Skeletal muscle cell (primary cell): ENCODE measurements around the gene SETBP1.
"Not testable (repeated sequence)": the region's sequence is repeated elsewhere in the genome, so short reads cannot be mapped to it uniquely, and the experiment has no call there.

Experiments used
- DNase-seq: peaks from one replicate; pipeline ENCODE4 v3.0.0-alpha.2; 2010; ENCODE audit warnings: low read depth
- H3K4me3 ChIP-seq: 2 replicates; pipeline ENCODE4 v1.5.1; 2011; ENCODE audit warnings: low read depth, mild to moderate bottlenecking, control low read depth, low read length, moderate library complexity

Gene SETBP1

GRCh38 chr18:44799907-44800421 lies 119.3 kb downstream of the SETBP1 start:
- DNase-seq = no peak
- no peak overlapping the region for H3K4me3 ChIP-seq

GRCh38 chr18:44800766-44801165 lies 120.1 kb downstream of the SETBP1 start:
- H3K4me3 ChIP-seq, DNase-seq: not testable (repeated sequence)

- no peak for DNase-seq
- no peak overlapping the region for H3K4me3 ChIP-seq
Measured at GRCh38 chr18:44801781-44802180, 121.1 kb downstream of the SETBP1 start.

GRCh38 chr18:44802508-44802907 lies 121.8 kb downstream of the SETBP1 start:
- peak; percentile 32 for DNase-seq
- no peak overlapping the region for H3K4me3 ChIP-seq

- DNase-seq = peak; percentile 90
- no peak overlapping the region for H3K4me3 ChIP-seq
Measured at GRCh38 chr18:44803019-44803650, 122.4 kb downstream of the SETBP1 start.

GRCh38 chr18:44804033-44804432 lies 123.3 kb downstream of the SETBP1 start:
- DNase-seq = no peak
- no peak overlapping the region for H3K4me3 ChIP-seq

GRCh38 chr18:44805176-44805575 lies 124.5 kb downstream of the SETBP1 start:
- H3K4me3 ChIP-seq = no peak overlapping the region
- DNase-seq = no peak

- DNase-seq = no peak
- no peak overlapping the region for H3K4me3 ChIP-seq
Measured at GRCh38 chr18:44805643-44806042, 125.0 kb downstream of the SETBP1 start.

- DNase-seq = no peak
- H3K4me3 ChIP-seq = no peak overlapping the region
Measured at GRCh38 chr18:44807766-44808165, 127.1 kb downstream of the SETBP1 start.

GRCh38 chr18:44811572-44812125 lies 131.0 kb downstream of the SETBP1 start:
- no peak for DNase-seq
- no peak overlapping the region for H3K4me3 ChIP-seq

GRCh38 chr18:44812426-44812825 lies 131.7 kb downstream of the SETBP1 start:
- H3K4me3 ChIP-seq = no peak overlapping the region
- DNase-seq = no peak

- no peak for DNase-seq
- H3K4me3 ChIP-seq = no peak overlapping the region
Measured at GRCh38 chr18:44813586-44813985, 132.9 kb downstream of the SETBP1 start.

- no peak overlapping the region for H3K4me3 ChIP-seq
- DNase-seq = no peak
Measured at GRCh38 chr18:44815108-44815507, 134.4 kb downstream of the SETBP1 start.

- no peak for DNase-seq
- no peak overlapping the region for H3K4me3 ChIP-seq
Measured at GRCh38 chr18:44816050-44816449, 135.4 kb downstream of the SETBP1 start.

- H3K4me3 ChIP-seq = no peak overlapping the region
- DNase-seq = no peak
Measured at GRCh38 chr18:44816477-44816876, 135.8 kb downstream of the SETBP1 start.

GRCh38 chr18:44817831-44818473 lies 137.3 kb downstream of the SETBP1 start:
- no peak for DNase-seq
- H3K4me3 ChIP-seq = no peak overlapping the region

- H3K4me3 ChIP-seq = no peak overlapping the region
- DNase-seq = no peak
Measured at GRCh38 chr18:44818668-44819403, 138.1 kb downstream of the SETBP1 start.

GRCh38 chr18:44819944-44820510 lies 139.3 kb downstream of the SETBP1 start:
- DNase-seq = no peak
- H3K4me3 ChIP-seq = no peak overlapping the region

GRCh38 chr18:44821924-44822323 lies 141.2 kb downstream of the SETBP1 start:
- no peak for DNase-seq
- H3K4me3 ChIP-seq = no peak overlapping the region

- no peak for DNase-seq
- no peak overlapping the region for H3K4me3 ChIP-seq
Measured at GRCh38 chr18:44823286-44823685, 142.6 kb downstream of the SETBP1 start.
